Stimulated activated CD4-positive, alpha-beta T cell treated with anti-CD3 and anti-CD28 coated beads, Interleukin-2, amount 100 ng/mL, for 4 hours (primary cell): ENCODE results near the gene STAG3.
A peak's percentile ranks its signal among the peaks of the same experiment; 100 is the strongest.
"Not testable (repeated sequence)": the region's sequence is repeated elsewhere in the genome, so short reads cannot be mapped to it uniquely, and the experiment has no call there.

Experiments
- DNase-seq: peaks from one replicate; pipeline ENCODE4 v3.0.0-alpha.2; 2020; ENCODE audit warnings: low read depth

The STAG3 gene

GRCh38 chr7:100173806-100174495 lies 3.8 kb upstream of the STAG3 start:
- no peak for DNase-seq

GRCh38 chr7:100174582-100174981 lies 3.1 kb upstream of the STAG3 start:
- no peak for DNase-seq

- no peak for DNase-seq
Measured at GRCh38 chr7:100175296-100175935, 2.3 kb upstream of the STAG3 start.

GRCh38 chr7:100176096-100177044 lies 1.3 kb upstream of the STAG3 start:
- no peak for DNase-seq

- DNase-seq, result not testable (repeated sequence)
Measured at GRCh38 chr7:100180084-100180483, 2.4 kb downstream of the STAG3 start.

- not testable (repeated sequence) for DNase-seq
Measured at GRCh38 chr7:100182616-100183015, 4.9 kb downstream of the STAG3 start.

- DNase-seq, result not testable (repeated sequence)
Measured at GRCh38 chr7:100183090-100183489, 5.4 kb downstream of the STAG3 start.

GRCh38 chr7:100185726-100186125 lies 8.0 kb downstream of the STAG3 start:
- no peak for DNase-seq

GRCh38 chr7:100189061-100189460 lies 11.3 kb downstream of the STAG3 start:
- DNase-seq, result no peak

- no peak for DNase-seq
Measured at GRCh38 chr7:100190048-100190711, 12.5 kb downstream of the STAG3 start.

GRCh38 chr7:100191775-100192174 lies 14.1 kb downstream of the STAG3 start:
- no peak for DNase-seq

- not testable (repeated sequence) for DNase-seq
Measured at GRCh38 chr7:100192281-100192862, 14.7 kb downstream of the STAG3 start.

- DNase-seq, result no peak
Measured at GRCh38 chr7:100192969-100193368, 15.3 kb downstream of the STAG3 start.

- no peak for DNase-seq
Measured at GRCh38 chr7:100195222-100195621, 17.5 kb downstream of the STAG3 start.

GRCh38 chr7:100195901-100196322 lies 18.2 kb downstream of the STAG3 start:
- DNase-seq, result not testable (repeated sequence)

- no peak for DNase-seq
Measured at GRCh38 chr7:100198266-100198665, 20.5 kb downstream of the STAG3 start.

GRCh38 chr7:100200693-100201092 lies 23.0 kb downstream of the STAG3 start:
- DNase-seq, result no peak

- no peak for DNase-seq
Measured at GRCh38 chr7:100204454-100204853, 26.7 kb downstream of the STAG3 start.

- DNase-seq, result no peak
Measured at GRCh38 chr7:100208911-100209408, 31.2 kb downstream of the STAG3 start.

GRCh38 chr7:100209493-100209892 lies 31.8 kb downstream of the STAG3 start:
- DNase-seq, result no peak

GRCh38 chr7:100210805-100211204 lies 33.1 kb downstream of the STAG3 start:
- peak; percentile 22 for DNase-seq
